Fibroblast of peridontal ligament (primary cell): ENCODE data around the gene MYH14.
"Not testable (repeated sequence)": the region's sequence is repeated elsewhere in the genome, so short reads cannot be mapped to it uniquely, and the experiment has no call there.

Experiments used
- DNase-seq: peaks from one replicate; pipeline ENCODE4 v3.0.0-alpha.2; 2010; ENCODE audit errors: extremely low read depth

The MYH14 gene

GRCh38 chr19:50318438-50318837 is 115.0 kb downstream of the MYH14 start:
- no peak for DNase-seq

GRCh38 chr19:50319156-50319555 is 115.7 kb downstream of the MYH14 start:
- DNase-seq: no peak

- DNase-seq: no peak
These were observed 116.6 kb downstream of the MYH14 start for GRCh38 chr19:50320051-50320450.

- DNase-seq: no peak
These were observed 117.2 kb downstream of the MYH14 start for GRCh38 chr19:50320596-50320995.

- no peak for DNase-seq
These were observed 118.4 kb downstream of the MYH14 start for GRCh38 chr19:50321831-50322230.

- DNase-seq: no peak
These were observed 118.8 kb downstream of the MYH14 start for GRCh38 chr19:50322234-50322633.

- DNase-seq: no peak
These were observed 119.7 kb downstream of the MYH14 start for GRCh38 chr19:50322931-50323781.

GRCh38 chr19:50323782-50324133 is 120.3 kb downstream of the MYH14 start:
- no peak for DNase-seq

GRCh38 chr19:50324331-50324730 is 120.9 kb downstream of the MYH14 start:
- DNase-seq: no peak

GRCh38 chr19:50325310-50326100 is 122.1 kb downstream of the MYH14 start:
- no peak for DNase-seq

GRCh38 chr19:50326101-50326664 is 122.8 kb downstream of the MYH14 start:
- no peak for DNase-seq

- DNase-seq: no peak
These were observed 123.6 kb downstream of the MYH14 start for GRCh38 chr19:50327013-50327412.

GRCh38 chr19:50327461-50328223 is 124.2 kb downstream of the MYH14 start:
- no peak for DNase-seq

- no peak for DNase-seq
These were observed 124.9 kb downstream of the MYH14 start for GRCh38 chr19:50328224-50328872.

- no peak for DNase-seq
These were observed 125.4 kb downstream of the MYH14 start for GRCh38 chr19:50328873-50329145.

GRCh38 chr19:50329146-50329925 is 125.9 kb downstream of the MYH14 start, which contains the start of gene KCNC3:
Gene KCNC3 (minus strand): TSS chr19:50329377. CDS start chr19:50329082, 295 bp downstream.
- DNase-seq: peak; percentile 37

- DNase-seq: not testable (repeated sequence)
These were observed 126.5 kb downstream of the MYH14 start for GRCh38 chr19:50329926-50330294.

GRCh38 chr19:50330365-50331078 is 127.1 kb downstream of the MYH14 start:
- no peak for DNase-seq

- DNase-seq: no peak
These were observed 128.0 kb downstream of the MYH14 start for GRCh38 chr19:50331221-50331993.

GRCh38 chr19:50331994-50332243 is 128.5 kb downstream of the MYH14 start:
- no peak for DNase-seq
